A172 (cell line): ENCODE data around the gene MAP4. TPM values are rescaled to one million over a fixed set of nuclear protein-coding genes. Genes with fewer than 3 reads are reported as not detected.

Experiments used
- DNase-seq: peaks from one replicate; pipeline ENCODE4 v3.0.0-alpha.2; 2015; ENCODE audit warnings: low spot score
- total RNA-seq: library from RNA; depleted of rRNA; stranded (reverse); fragments of >200 nt; shearing (Covaris generic); gene quantifications from 2 replicates; pipeline ENCODE4 v1.2.3, GENCODE V29; 2014

The MAP4 gene
- total RNA-seq, 1 experiment from 2014 or later, result 87.0 TPM

GRCh38 chr3:47867451-47868044, 148.7 kb downstream of the MAP4 start:
- DNase-seq, result no peak

- no peak for DNase-seq
These were observed 151.0 kb downstream of the MAP4 start for GRCh38 chr3:47865192-47865591.

GRCh38 chr3:47863391-47864128, 152.7 kb downstream of the MAP4 start:
- no peak for DNase-seq

- no peak for DNase-seq
These were observed 156.1 kb downstream of the MAP4 start for GRCh38 chr3:47859956-47860605.

- DNase-seq, result no peak
These were observed 159.1 kb downstream of the MAP4 start for GRCh38 chr3:47857151-47857550.

- no peak for DNase-seq
These were observed 159.5 kb downstream of the MAP4 start for GRCh38 chr3:47856669-47857068.

GRCh38 chr3:47855461-47856383, 160.5 kb downstream of the MAP4 start:
- DNase-seq, result no peak

GRCh38 chr3:47854720-47855455, 161.3 kb downstream of the MAP4 start:
- DNase-seq, result no peak

- DNase-seq, result no peak
These were observed 161.9 kb downstream of the MAP4 start for GRCh38 chr3:47854267-47854666.

- DNase-seq, result no peak
These were observed 163.3 kb downstream of the MAP4 start for GRCh38 chr3:47852604-47853602.

GRCh38 chr3:47851888-47852603, 164.2 kb downstream of the MAP4 start:
- DNase-seq, result no peak

- no peak for DNase-seq
These were observed 165.4 kb downstream of the MAP4 start for GRCh38 chr3:47850564-47851410.

- peak; percentile 33 for DNase-seq
These were observed 166.3 kb downstream of the MAP4 start for GRCh38 chr3:47849699-47850563.

- no peak for DNase-seq
These were observed 167.0 kb downstream of the MAP4 start for GRCh38 chr3:47849186-47849698.

- DNase-seq, result no peak
These were observed 167.6 kb downstream of the MAP4 start for GRCh38 chr3:47848599-47849117.

GRCh38 chr3:47847801-47848518, 168.3 kb downstream of the MAP4 start:
- DNase-seq, result no peak
